Endodermal cell (in vitro differentiated cells): Measurements from ENCODE around the gene LIX1. TPM values are rescaled to one million over a fixed set of nuclear protein-coding genes. Genes with fewer than 3 reads are reported as not detected.

Experiments
- DNase-seq: peaks from one replicate; pipeline ENCODE4 v3.0.0-alpha.2; 2017
- H3K27ac ChIP-seq: 2 replicates; pipeline ENCODE4 v1.5.1; 2013; ENCODE audit warnings: mild to moderate bottlenecking, low read depth, low read length, moderate library complexity
- H3K27me3 ChIP-seq: 2 replicates; pipeline ENCODE4 v1.6.1; 2013; ENCODE audit warnings: mild to moderate bottlenecking, low read length, moderate library complexity; ENCODE audit not compliant: insufficient read depth, control insufficient read depth, poor library complexity, severe bottlenecking
- H3K36me3 ChIP-seq: 2 replicates; pipeline ENCODE4 v1.7.0; 2013; ENCODE audit warnings: mild to moderate bottlenecking, low read length, moderate library complexity; ENCODE audit not compliant: control insufficient read depth, insufficient read depth
- H3K4me1 ChIP-seq: one replicate; pipeline ENCODE4 v1.7.0; 2013; ENCODE audit warnings: low read length; ENCODE audit not compliant: control insufficient read depth, insufficient read depth
- H3K4me3 ChIP-seq: 2 replicates; pipeline ENCODE4 v1.5.1; 2013; ENCODE audit warnings: mild to moderate bottlenecking, low read length, moderate library complexity
- H3K9ac ChIP-seq: 2 replicates; pipeline ENCODE4 v1.6.1; 2013; ENCODE audit warnings: mild to moderate bottlenecking, low read length, moderate library complexity; ENCODE audit not compliant: poor library complexity, severe bottlenecking; ENCODE audit errors: extremely low read depth
- H3K9me3 ChIP-seq: 2 replicates; pipeline ENCODE4 v1.6.1; 2013; ENCODE audit warnings: mild to moderate bottlenecking, low read length, moderate library complexity; ENCODE audit not compliant: control insufficient read depth
- H3K27ac Mint-ChIP-seq: 2 replicates; pipeline ENCODE4 v1.8.0; 2020; ENCODE audit warnings: mixed read lengths
- H3K27me3 Mint-ChIP-seq: 2 replicates; pipeline ENCODE4 v1.8.0; 2021; ENCODE audit warnings: mild to moderate bottlenecking, mixed read lengths; ENCODE audit not compliant: insufficient read depth
- H3K36me3 Mint-ChIP-seq: 2 replicates; pipeline ENCODE4 v1.8.0; 2020; ENCODE audit warnings: low read depth, mixed read lengths
- H3K4me1 Mint-ChIP-seq: 2 replicates; pipeline ENCODE4 v1.8.0; 2020; ENCODE audit warnings: mixed read lengths
- H3K4me3 Mint-ChIP-seq: 2 replicates; pipeline ENCODE4 v1.8.0; 2020; ENCODE audit warnings: mild to moderate bottlenecking, moderate library complexity, mixed read lengths
- H3K9me3 Mint-ChIP-seq: 2 replicates; pipeline ENCODE4 v1.8.0; 2020; ENCODE audit warnings: mild to moderate bottlenecking, mixed read lengths
- CTCF ChIP-seq: fragments of 200-600 bp; sonication (generic); conservative IDR thresholded peaks from 2 replicates; pipeline ENCODE4 v1.5.0; 2021; ENCODE audit warnings: antibody characterized with exemption, mild to moderate bottlenecking
- WGBS, 2 experiments: methylation state at CpG; one replicate each; pipeline versions ENCODE4 v1.1.5 to v1.1.7; 2013; ENCODE audit warnings: missing lambda C conversion rate in 2 of 2, mixed read lengths in 1 of 2; ENCODE audit not compliant: insufficient coverage in 1 of 2, insufficient read length in 1 of 2; 5-methylcytosine and 5-hydroxymethylcytosine counted together
- total RNA-seq, 2 donors: library from RNA; stranded (reverse); fragmentation: NEBNext Ultra II Directional in 1 of 2; extraction: Animal tissue kit (Norgen Biotek cat#: 25700) in 1 of 2; gene quantifications; 2 replicates in 1 of 2; 3 replicates in 1 of 2; pipeline ENCODE4 v1.2.1, GENCODE V29; 2021

The LIX1 gene
- total RNA-seq, 2 donors from 2014 or later = 0.09 to 0.15 TPM

- Mint-ChIP-seq H3K4me3 (no peak overlapping the region), H3K9me3 (no peaks in the 10 kb centered on the region), H3K27me3 (no peaks in the 10 kb centered on the region), H3K36me3 (no peaks in the 10 kb centered on the region), H3K4me1 (peaks cover 14% of the 10 kb centered on the region), H3K27ac (no peak overlapping the region)
- whole genome bisulfite sequencing, 2 experiments = 95 to 100% methylated on average over 2 to 4 of the region's 4 CpGs
- Histone ChIP-seq H3K4me1 (peaks cover 3% of the 10 kb centered on the region), H3K9me3 (no peaks in the 10 kb centered on the region), H3K9ac (no peak overlapping the region), H3K4me3 (no peak overlapping the region), H3K27me3 (no peaks in the 10 kb centered on the region), H3K27ac (no peak overlapping the region), H3K36me3 (no peaks in the 10 kb centered on the region)
- TF ChIP-seq CTCF = no peak
- DNase-seq = no peak
These were observed 75.0 kb downstream of the LIX1 start for GRCh38 chr5:97067296-97067850.

- peaks cover 3% of the 10 kb centered on the region for H3K4me1 ChIP-seq
- Mint-ChIP-seq H3K9me3 (no peaks in the 10 kb centered on the region), H3K4me1 (peaks cover 14% of the 10 kb centered on the region), H3K36me3 (no peaks in the 10 kb centered on the region), H3K27me3 (no peaks in the 10 kb centered on the region), H3K27ac (no peak overlapping the region), H3K4me3 (no peak overlapping the region)
- no peaks in the 10 kb centered on the region for H3K27me3 ChIP-seq
- H3K9me3 ChIP-seq = no peaks in the 10 kb centered on the region
- 78 to 81% methylated on average over 1 to 2 of the region's 2 CpGs for WGBS, 2 experiments
- H3K27ac ChIP-seq = no peak overlapping the region
- H3K36me3 ChIP-seq = no peaks in the 10 kb centered on the region
- DNase-seq = no peak
- H3K9ac ChIP-seq = no peak overlapping the region
- no peak for TF ChIP-seq CTCF
- no peak overlapping the region for H3K4me3 ChIP-seq
These were observed 76.9 kb downstream of the LIX1 start for GRCh38 chr5:97065475-97065874.

GRCh38 chr5:97063251-97063650, 79.2 kb downstream of the LIX1 start:
- no peak overlapping the region for H3K4me3 Mint-ChIP-seq
- no peak for TF ChIP-seq CTCF
- H3K36me3 Mint-ChIP-seq = no peaks in the 10 kb centered on the region
- no peak for DNase-seq
- Histone ChIP-seq H3K4me3 (no peak overlapping the region), H3K9me3 (no peaks in the 10 kb centered on the region), H3K27ac (no peak overlapping the region), H3K27me3 (no peaks in the 10 kb centered on the region), H3K36me3 (no peaks in the 10 kb centered on the region), H3K4me1 (peaks cover 3% of the 10 kb centered on the region), H3K9ac (no peak overlapping the region)
- peaks cover 11% of the 10 kb centered on the region for H3K9me3 Mint-ChIP-seq
- no peaks in the 10 kb centered on the region for H3K27me3 Mint-ChIP-seq
- WGBS, 2 experiments = 95% methylated on average over 1 of the region's 1 CpG; no CpG with 5 or more reads in 1 of the 2 experiments
- H3K27ac Mint-ChIP-seq = no peak overlapping the region
- H3K4me1 Mint-ChIP-seq = peaks cover 14% of the 10 kb centered on the region
